Activated gamma-delta T cell treated with anti-CD3 and anti-CD28 coated beads, Interleukin-2, amount 50 U/mL, for 16 hours (primary cell): ENCODE results near the gene TJP2.

Experiments
- DNase-seq: peaks from one replicate; pipeline ENCODE4 v3.0.0-alpha.2; 2020; ENCODE audit warnings: low read depth

The TJP2 gene

DNA sequence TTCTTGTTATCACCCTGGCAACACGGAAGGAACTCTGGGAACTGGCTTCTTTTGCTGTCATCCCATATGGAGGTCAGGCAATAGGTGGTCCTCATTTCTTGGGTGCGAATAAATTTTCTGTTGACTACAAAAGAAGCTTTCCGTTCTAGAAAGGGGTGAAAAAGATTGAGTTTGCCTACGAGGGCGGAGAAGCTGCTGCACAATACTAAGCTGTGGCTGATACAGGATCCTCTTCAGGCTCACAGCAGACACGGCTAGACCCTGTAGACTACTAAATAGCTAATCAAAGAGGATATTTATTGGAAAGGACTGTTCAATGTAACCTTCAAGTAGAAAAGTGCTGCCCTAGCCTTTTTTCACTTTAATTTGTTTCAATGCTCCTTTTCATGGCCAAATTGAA, 58.1 kb downstream of the TJP2 start:
- DNase-seq: no peak

GRCh38 chr9:69234683-69235082, 60.6 kb downstream of the TJP2 start:
- DNase-seq: no peak

DNA sequence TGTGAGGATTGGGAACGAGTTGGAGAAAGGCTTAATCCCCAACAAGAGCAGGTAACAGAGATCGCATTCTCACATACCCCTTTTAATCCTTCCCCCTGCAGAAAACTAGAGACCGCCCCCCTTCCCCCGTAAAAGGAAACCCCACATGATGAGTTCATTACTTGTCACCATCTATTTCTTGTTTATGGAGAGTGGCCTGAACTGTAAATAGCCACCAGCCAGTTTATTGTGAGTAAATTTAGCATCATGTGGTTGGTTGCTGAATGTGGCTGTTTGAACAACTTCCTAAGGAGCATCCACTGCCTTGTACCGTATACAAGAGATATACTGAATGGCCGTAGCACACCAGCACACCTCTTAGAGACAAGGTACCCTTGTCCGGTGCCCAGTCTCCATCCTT, 62.1 kb downstream of the TJP2 start:
- no peak for DNase-seq

- no peak for DNase-seq
Measured at GRCh38 chr9:69237702-69238295, 63.7 kb downstream of the TJP2 start.

DNA sequence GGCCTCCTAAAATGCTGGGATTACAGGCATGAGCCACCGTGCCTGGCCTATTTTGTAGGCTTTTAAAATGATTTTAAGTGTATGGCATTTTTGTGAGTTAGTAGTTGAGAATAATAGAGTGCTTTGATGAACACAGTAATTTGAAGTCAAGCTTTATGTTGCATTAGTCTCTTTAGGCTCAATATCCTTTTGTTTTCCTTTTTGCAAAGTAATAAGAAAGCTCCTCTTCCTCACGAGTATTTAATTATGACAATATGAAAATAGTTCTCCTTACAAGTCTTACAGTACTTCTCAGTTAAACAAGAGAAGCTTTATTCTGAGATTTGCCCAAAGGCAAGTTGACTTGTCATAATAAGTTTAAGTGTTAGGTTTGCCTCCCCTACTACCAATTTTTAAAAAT, 69.0 kb downstream of the TJP2 start:
- no peak for DNase-seq

GRCh38 chr9:69246629-69247028, 72.6 kb downstream of the TJP2 start:
- no peak for DNase-seq

DNA sequence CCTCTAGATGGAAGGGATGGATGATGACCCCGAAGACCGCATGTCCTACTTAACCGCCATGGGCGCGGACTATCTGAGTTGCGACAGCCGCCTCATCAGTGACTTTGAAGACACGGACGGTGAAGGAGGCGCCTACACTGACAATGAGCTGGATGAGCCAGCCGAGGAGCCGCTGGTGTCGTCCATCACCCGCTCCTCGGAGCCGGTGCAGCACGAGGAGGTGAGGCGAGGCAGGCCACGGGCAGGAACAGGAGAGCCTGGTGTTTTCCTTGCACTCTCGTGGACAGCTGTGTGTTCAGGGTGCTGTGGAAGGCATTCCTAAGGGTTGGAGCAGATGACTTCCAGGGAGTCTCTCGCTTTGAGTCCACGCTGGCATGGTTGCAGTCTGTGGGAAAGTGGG, 73.9 kb downstream of the TJP2 start:
- no peak for DNase-seq

GRCh38 chr9:69249337-69249736, 75.3 kb downstream of the TJP2 start:
- no peak for DNase-seq

- no peak for DNase-seq
Measured at GRCh38 chr9:69250681-69251080, 76.6 kb downstream of the TJP2 start.

- no peak for DNase-seq
Measured at GRCh38 chr9:69252436-69252835, 78.4 kb downstream of the TJP2 start.

DNA sequence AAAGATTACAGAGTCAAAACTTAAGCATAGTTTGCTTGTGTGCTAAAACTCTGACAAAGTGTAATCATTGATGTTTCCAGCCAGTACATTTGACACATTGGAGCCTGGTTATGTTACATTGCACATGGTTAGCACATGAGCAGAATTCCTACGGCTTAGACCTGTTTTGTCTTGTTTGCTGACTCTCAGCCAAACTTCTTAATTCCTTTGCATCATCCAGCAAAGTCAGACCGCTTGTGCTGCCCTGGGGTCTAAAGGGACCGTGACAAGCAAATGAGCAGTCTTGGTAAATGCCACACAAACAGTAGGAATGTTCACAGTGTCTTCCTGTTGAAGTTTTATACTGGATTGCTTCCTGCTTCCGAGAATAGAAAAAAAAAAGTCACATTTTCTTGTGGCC, 79.0 kb downstream of the TJP2 start:
- no peak for DNase-seq

DNA sequence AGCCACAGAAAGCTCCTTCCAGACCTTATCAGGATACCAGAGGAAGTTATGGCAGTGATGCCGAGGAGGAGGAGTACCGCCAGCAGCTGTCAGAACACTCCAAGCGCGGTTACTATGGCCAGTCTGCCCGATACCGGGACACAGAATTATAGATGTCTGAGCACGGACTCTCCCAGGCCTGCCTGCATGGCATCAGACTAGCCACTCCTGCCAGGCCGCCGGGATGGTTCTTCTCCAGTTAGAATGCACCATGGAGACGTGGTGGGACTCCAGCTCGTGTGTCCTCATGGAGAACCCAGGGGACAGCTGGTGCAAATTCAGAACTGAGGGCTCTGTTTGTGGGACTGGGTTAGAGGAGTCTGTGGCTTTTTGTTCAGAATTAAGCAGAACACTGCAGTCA, 80.1 kb downstream of the TJP2 start:
- DNase-seq: no peak

DNA sequence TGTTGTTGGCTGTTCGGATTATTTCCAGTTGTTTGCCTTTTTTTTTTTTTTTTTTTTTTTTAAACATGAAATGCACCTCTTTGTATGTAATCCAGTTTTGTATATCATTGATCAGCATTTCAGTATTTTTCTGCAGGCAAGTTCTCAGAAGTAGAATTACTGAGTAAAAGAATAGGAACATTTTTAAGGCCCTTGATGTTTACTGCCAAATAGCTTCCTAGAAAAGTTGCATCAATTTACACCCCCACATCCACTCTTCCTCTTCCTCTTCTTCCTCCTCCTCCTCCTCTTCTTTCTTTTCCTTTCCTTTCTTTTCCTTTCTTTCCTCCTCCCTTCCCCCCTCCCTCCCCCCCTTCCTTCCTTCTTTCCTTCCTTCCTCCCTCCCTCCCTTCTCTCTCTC, 81.5 kb downstream of the TJP2 start:
- no peak for DNase-seq

- no peak for DNase-seq
Measured at GRCh38 chr9:69258551-69258950, 84.5 kb downstream of the TJP2 start.

DNA sequence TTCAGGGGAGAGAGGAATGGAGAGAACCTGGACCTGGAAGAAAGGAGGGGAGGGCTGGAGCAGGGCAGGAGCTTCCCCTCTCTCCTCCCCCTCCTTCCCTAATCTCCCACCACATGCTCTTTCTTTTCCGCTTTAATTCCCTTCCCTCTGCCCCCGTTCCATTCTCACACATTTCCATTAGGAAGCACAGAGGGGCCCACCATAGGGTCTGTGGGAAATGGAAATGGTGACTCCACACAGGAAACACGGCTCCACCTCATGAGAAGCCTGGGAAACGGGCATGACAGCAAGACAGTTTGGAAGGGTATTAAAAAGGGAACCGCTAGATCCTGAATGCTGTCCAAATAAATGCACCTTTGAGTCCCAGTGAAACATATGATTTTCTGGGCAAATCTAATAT, 86.1 kb downstream of the TJP2 start:
- DNase-seq: no peak

DNA sequence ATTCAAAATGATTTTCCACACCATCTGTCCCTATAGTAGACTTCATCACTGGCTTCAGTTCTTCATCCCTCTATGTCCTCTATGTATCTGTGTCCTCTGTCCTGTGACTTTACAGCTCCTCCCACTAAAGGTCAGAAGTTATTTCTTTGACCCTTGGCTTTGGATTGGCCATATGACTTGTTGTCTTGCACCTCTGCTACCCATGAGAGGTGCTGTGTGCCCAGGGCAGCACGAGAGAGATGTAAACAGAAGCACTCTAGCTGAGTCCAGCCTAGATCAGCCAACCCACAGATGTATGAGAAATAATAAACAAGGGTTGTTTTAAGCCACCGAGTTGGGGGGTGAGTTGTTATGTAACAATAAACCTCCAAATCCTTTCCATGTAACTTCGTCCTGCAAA, 87.6 kb downstream of the TJP2 start:
- DNase-seq: no peak

DNA sequence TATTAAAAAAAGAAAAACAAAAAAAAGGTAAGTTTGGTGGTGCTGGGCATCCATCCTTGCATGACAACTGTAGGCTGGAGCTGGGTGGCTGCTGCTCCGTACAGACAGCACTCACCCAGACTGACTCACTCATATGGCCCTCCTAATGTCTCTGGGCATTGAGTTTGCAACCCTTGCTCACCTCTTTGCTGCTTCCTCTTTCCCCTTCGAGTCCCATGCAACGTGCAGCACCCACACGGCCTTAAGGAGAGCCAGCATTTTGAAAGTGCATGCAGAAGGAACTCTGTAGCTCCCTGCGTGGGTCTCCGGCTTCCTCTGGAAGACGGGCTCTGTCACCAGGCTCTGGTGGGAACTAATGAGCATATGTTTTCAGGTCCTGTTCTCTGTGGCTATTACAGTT, 90.4 kb downstream of the TJP2 start:
- no peak for DNase-seq

- DNase-seq: no peak
Measured at GRCh38 chr9:69265891-69266290, 91.8 kb downstream of the TJP2 start.

DNA sequence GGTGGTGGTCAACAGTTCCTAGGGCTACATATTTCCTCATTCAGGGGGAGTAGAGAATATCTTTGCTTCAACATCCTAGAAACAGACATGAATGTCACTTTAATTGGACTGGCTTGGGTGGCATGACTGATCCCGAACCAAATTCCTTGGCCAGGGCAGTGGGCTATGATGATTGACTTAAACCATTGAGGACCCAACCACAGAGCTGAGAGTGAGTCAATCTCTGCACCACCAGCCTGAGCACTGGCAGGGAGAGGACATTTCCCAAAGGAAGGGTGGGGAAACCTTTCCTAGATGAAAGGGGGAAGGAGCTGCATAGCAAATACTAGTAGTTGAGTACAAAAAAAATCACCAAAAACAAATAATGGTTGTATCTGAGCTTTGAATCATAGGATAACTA, 98.1 kb downstream of the TJP2 start:
- no peak for DNase-seq

- no peak for DNase-seq
Measured at GRCh38 chr9:69273161-69273560, 99.1 kb downstream of the TJP2 start.

DNA sequence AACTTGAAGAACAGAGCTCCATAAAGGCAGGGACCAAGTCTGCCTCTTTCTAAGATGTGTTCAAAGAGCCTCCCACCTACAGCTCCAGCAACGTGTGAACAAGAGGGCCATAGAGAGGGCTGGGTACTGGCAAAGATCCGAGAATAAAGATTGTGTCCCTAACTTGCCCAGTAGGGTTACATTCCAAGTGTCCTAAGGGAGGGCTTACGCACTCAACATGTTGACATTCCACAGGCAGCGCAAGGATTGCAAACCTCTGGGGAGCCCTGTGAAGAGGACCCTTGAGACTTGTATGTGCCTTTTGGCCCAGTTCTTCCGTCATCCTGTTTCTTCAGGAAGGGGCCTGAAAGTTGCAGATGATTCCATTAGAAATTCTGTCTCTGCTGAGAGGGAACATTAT, 102.7 kb downstream of the TJP2 start:
- DNase-seq: no peak

DNA sequence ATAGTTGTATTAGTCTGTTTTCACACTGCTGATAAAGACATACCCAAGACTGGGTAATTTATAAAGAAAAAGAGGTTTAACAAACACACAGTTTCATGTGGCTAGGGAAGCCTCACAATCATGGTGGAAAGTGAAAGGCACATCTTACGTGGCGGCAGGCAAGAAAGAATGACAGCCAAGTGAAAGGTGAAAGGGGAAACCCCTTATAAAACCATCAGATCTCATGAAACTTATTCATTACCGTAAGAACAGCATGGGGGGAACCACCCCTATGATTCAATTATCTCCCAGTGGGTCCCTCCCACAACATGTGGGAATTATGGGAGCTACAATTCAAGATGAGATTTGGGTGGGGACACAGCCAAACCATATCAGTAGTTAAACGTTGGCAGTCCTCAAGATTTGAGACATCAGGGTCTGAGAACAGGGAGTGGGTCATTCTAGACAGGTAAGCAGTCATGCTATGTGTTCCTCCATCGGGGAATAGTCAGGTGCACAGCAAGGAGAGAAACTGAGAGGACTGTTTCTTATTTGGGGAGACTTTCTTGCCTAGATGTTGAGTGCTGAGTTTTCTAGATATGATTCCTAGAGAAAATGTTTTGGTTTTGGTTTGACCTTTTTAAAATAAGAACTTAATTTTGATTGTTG, 105.1 kb downstream of the TJP2 start:
- no peak for DNase-seq

GRCh38 chr9:69279733-69280132, 105.7 kb downstream of the TJP2 start:
- DNase-seq: no peak

- no peak for DNase-seq
Measured at GRCh38 chr9:69283003-69283402, 108.9 kb downstream of the TJP2 start.
